HG03139 (cell line): ENCODE data around the gene EPB41L4A.
"Not testable (repeated sequence)": the region's sequence is repeated elsewhere in the genome, so short reads cannot be mapped to it uniquely, and the experiment has no call there.

Experiments used
- ATAC-seq: cut with Tn5 transposase; IDR thresholded peaks from one replicate; pipeline ENCODE4 v1.9.1; 2021; ENCODE audit not compliant: unreplicated experiment

EPB41L4A gene

GRCh38 chr5:112401924-112402323 lies 17.2 kb downstream of the EPB41L4A start:
- ATAC-seq = no peak

- no peak for ATAC-seq
Measured at GRCh38 chr5:112397690-112398089, 21.4 kb downstream of the EPB41L4A start.

DNA sequence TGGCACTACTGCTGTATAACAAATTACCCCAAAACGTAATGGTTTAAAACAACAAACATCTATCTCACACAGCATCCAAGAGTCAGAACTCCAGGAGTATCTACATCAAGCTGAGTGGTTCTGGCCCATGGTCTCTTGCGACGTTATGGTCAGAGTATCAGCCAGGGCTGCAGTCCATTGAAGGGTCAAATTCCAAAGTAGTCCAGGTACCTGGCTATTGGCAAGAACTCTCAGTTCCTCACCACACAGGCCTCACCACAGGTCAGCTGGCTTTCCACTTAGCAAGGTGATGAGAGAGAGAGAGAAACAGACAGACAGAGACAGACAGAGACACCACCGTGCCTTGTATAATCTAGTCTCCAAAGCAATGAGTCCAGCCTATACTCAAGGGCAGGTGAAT lies 22.6 kb downstream of the EPB41L4A start:
- no peak for ATAC-seq

DNA sequence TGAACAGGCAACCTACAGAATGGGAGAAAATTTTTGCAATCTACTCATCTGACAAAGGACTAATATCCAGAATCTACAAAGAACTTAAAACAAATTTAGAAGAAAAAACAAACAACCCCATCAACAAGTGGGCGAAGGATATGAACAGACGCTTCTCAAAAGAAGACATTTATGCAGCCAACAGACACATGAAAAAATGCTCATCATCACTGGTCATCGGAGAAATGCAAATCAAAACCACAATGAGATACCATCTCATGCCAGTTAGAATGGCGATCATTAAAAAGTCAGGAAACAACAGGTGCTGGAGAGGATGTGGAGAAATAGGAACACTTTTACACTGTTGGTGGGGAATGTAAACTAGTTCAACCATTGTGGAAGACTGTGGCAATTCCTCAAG lies 23.8 kb downstream of the EPB41L4A start:
- not testable (repeated sequence) for ATAC-seq

DNA sequence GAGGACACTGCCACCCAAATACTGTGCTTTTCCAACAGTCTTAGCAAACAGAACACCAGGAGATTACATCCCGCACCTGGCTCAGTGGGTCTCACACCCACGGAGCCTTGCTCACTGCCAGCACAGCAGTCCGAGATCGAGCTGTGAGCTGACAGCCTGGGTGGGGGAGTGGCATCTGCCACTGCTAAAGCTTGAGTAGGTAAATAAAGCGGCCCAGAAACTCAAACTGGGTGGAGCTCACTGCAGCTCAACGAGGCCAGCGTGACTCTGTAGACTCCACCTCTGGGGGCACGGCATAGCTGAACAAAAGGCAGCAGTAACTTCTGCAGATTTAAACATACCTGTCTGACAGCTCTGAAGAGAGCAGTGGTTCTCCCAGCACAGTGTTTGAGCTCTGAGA lies 28.8 kb downstream of the EPB41L4A start:
- no peak for ATAC-seq

GRCh38 chr5:112388739-112389138 lies 30.3 kb downstream of the EPB41L4A start:
- no peak for ATAC-seq

- ATAC-seq = no peak
Measured at GRCh38 chr5:112388074-112388473, 31.0 kb downstream of the EPB41L4A start.

DNA sequence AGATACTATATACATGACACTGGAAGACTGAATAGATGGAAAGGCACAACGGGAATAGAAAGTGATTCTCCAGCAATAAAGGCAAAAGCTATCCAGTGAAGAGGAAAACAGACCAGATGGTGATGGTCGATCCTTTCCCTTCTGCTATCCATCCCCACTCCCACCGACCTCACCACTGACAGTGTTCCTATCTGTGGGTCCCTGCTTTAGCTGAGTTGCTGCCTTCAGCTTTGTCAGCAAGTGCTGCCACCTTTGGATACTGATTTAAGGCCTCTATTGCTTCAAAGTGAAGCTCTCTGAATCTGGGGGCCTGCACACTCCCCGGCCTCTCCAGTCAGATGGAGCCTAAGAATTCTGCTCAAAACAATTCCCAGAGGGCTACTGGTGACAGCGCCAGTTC lies 32.3 kb downstream of the EPB41L4A start:
- ATAC-seq = no peak

- no peak for ATAC-seq
Measured at GRCh38 chr5:112385969-112386368, 33.1 kb downstream of the EPB41L4A start.

- no peak for ATAC-seq
Measured at GRCh38 chr5:112385566-112385965, 33.5 kb downstream of the EPB41L4A start.

DNA sequence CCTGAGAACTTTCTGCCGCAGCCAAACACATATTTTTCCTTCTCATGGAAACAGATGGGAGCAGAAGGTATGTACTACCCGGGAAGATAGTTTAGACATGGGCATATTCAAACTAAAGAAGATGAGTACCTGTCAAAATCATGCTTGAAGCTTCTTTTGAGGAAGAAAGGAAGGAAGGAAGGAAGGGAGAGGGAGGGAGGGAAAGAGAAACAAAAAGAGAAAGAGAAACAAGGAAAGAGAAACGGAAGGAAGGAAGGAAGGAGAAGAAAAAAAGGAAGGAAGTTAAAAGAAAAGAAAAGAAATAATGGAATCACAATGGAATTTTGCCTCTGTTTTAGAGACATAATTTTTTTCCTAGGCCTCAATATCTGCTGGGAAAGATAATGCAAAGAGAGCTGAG lies 34.6 kb downstream of the EPB41L4A start:
- no peak for ATAC-seq

GRCh38 chr5:112382886-112383285 lies 36.2 kb downstream of the EPB41L4A start:
- ATAC-seq = no peak

DNA sequence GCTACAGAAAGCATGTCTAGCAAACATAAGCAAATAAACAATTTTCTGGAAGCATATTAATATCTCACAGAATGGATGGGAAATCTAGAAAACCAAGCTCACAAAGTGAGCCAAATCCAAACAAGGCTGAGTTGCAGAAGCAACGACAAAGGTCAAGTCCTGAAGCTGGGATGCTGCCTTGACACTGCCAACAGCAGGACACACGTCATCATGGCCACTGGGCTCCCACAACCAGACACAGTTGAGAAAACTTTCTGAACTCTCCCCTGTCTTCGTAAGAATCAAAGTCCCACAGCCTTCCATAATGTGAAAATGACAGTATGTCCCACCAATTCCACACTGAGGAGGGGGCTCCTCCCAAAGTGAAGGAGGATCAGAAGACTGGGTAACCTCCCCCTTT lies 37.6 kb downstream of the EPB41L4A start:
- ATAC-seq = no peak

GRCh38 chr5:112379542-112380325 lies 39.3 kb downstream of the EPB41L4A start:
- ATAC-seq = no peak

DNA sequence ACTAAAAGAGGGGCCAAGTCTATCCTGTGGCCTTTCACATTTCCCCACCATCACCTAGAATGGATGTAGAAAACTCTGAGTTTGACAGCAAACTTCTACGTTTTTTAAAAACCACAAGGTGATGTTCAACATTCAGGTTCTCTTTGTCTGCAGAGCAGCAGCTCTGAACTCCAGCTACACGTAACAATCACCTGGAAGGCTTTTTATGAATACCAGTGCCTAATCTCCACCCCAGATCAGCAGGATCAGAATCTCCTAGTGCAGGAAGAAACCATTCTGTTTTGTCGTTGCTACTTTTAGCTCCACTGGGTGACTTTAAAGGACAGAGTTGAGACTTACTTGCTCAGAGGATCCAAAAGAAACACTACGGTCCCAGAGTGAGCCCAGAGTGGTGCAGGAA lies 44.3 kb downstream of the EPB41L4A start:
- ATAC-seq = no peak

- no peak for ATAC-seq
Measured at GRCh38 chr5:112374356-112374755, 44.7 kb downstream of the EPB41L4A start.

DNA sequence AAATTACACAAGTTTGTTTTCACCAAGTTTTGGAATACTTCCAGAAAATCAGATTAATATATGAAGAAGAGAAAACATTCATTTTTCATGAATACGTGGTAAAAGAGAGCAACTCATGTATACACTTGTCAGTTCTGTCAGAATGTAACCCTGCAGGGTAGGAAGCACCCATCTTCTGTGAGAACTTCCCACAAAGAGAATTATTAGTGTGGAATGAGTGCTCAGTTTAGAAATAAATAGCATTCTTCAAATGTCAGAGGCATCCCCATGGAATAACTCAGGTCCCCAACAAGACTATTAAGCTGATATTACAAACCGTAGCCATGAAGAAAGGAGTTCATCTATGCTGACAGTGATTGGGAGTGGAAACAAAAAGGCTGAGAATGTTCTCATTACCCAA lies 45.2 kb downstream of the EPB41L4A start:
- ATAC-seq = no peak

DNA sequence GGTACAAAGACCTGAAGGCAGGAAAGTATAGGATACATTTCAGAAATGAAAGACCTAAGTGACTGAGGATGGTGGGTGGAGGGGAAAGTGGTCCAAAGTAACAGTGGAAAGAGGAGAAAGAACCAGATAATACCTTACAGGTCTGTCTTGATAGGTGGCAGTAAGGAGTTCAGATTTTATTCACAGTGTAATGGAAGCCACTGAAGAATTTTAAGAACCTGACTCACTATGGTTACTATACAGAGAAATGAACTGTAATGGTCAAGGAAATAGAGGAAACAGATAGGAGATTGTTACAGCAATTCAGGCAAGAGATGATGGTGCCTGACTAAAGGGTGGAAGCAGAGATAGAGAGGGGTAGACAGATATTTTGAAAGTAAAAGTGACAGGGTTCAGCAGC lies 46.5 kb downstream of the EPB41L4A start:
- ATAC-seq = no peak

DNA sequence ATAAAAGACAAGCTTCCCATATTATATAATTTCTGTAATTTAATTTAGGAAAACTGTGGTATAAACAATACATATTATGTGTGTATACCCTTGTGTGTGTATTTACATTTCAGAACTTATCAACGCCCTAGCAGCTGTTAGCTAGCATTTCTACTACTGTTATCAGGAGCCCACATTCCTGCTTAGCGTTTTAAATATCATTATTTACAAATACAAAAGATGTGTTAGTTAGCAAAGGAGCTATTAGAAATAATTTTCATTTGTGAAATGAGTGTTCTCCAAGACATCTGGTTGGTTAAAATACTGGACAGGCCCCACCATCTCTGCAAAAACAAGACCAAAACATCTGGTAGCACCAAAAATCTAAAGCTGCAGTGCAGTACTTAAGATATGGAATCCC lies 48.0 kb downstream of the EPB41L4A start:
- no peak for ATAC-seq

GRCh38 chr5:112367400-112367799 lies 51.7 kb downstream of the EPB41L4A start:
- ATAC-seq = no peak

- ATAC-seq = peak; percentile 56
Measured at GRCh38 chr5:112366987-112367386, 52.1 kb downstream of the EPB41L4A start.

DNA sequence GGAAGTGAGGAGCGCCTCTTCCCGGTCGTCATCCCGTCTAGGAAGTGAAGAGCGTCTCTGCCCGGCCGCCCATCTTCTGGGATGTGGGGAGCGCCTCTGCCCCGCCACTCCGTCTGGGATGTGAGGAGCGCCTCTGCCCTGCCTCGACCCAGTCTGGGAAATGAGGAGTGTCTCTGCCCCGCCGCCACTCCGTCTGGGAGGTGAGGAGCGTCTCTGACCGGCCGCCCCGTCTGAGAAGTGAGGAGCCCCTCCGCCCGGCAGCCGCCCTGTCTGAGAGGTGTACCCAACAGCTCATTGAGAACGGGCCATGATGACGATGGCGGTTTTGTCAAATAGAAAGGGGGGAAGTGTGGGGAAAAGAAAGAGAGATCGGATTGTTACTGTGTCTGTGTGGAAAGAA lies 58.3 kb downstream of the EPB41L4A start:
- not testable (repeated sequence) for ATAC-seq
